ENCODE results near the gene DRGX. TPM values are rescaled to one million over a fixed set of nuclear protein-coding genes. Genes with fewer than 3 reads are reported as not detected.

DRGX gene
- total RNA-seq, 1 experiment from 2014 or later, result not detected

GRCh38 chr10:49383853-49384252 is 12.0 kb downstream of the DRGX start:
- H3K4me1 ChIP-seq (replicated peaks), result no peaks in the 10 kb centered on the region
- no peaks in the 10 kb centered on the region for H3K9me3 ChIP-seq (replicated peaks)
- no peaks in the 10 kb centered on the region for H3K36me3 ChIP-seq
- H3K4me3 ChIP-seq, result no peak overlapping the region
- no peak for DNase-seq (ENCODE audit: low read depth in 1 of 2, low spot score in 2 of 2)
- H3K27ac ChIP-seq, result no peak overlapping the region
- H3K27me3 ChIP-seq (replicated peaks), result no peaks in the 10 kb centered on the region; the same call in 1 of the 2 replicates

DNA sequence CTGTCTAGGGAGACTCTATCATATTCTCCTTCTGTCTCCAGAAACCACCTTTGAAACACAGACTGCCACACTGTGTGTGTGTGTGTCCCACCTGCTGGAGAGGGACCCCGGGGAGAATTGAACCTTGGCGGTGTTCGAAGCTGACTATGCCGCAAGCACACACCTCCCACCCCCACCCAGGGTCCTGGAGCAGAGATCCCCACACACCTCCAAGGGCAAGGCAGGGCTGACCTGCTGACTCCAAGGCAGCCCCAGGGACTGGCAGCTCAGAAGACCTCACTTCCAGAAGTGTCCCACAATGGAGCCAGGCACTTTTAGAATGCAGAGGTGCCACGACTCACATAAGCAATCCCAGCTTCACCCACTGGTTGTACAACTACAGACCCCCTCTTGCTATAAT is 13.1 kb downstream of the DRGX start:
- no peak overlapping the region for H3K27ac ChIP-seq
- DNase-seq (ENCODE audit: low read depth in 1 of 2, low spot score in 2 of 2), result peak in 1 of 2 experiments; percentile 28
- no peaks in the 10 kb centered on the region for H3K4me1 ChIP-seq (replicated peaks)
- no peaks in the 10 kb centered on the region; the same call in 1 of the 2 replicates for H3K27me3 ChIP-seq (replicated peaks)
- no peaks in the 10 kb centered on the region for H3K9me3 ChIP-seq (replicated peaks)
- H3K4me3 ChIP-seq, result no peak overlapping the region
- no peaks in the 10 kb centered on the region for H3K36me3 ChIP-seq

GRCh38 chr10:49382226-49382625 is 13.7 kb downstream of the DRGX start:
- Histone ChIP-seq H3K4me1 (replicated peaks) (no peaks in the 10 kb centered on the region), H3K9me3 (replicated peaks) (no peaks in the 10 kb centered on the region), H3K4me3 (no peak overlapping the region), H3K27me3 (replicated peaks) (no peaks in the 10 kb centered on the region; the same call in 1 of the 2 replicates), H3K27ac (no peak overlapping the region), H3K36me3 (no peaks in the 10 kb centered on the region)
- DNase-seq (ENCODE audit: low read depth in 1 of 2, low spot score in 2 of 2), result peak in 1 of 2 experiments; percentile 17

- no peaks in the 10 kb centered on the region for H3K4me1 ChIP-seq (replicated peaks)
- H3K27me3 ChIP-seq (replicated peaks), result no peaks in the 10 kb centered on the region; the same call in 1 of the 2 replicates
- no peak overlapping the region for H3K27ac ChIP-seq
- no peak overlapping the region for H3K4me3 ChIP-seq
- DNase-seq (ENCODE audit: low read depth in 1 of 2, low spot score in 2 of 2), result no peak
- H3K36me3 ChIP-seq, result no peaks in the 10 kb centered on the region
- H3K9me3 ChIP-seq (replicated peaks), result no peaks in the 10 kb centered on the region
These were observed 14.6 kb downstream of the DRGX start for GRCh38 chr10:49381111-49381900.

DNA sequence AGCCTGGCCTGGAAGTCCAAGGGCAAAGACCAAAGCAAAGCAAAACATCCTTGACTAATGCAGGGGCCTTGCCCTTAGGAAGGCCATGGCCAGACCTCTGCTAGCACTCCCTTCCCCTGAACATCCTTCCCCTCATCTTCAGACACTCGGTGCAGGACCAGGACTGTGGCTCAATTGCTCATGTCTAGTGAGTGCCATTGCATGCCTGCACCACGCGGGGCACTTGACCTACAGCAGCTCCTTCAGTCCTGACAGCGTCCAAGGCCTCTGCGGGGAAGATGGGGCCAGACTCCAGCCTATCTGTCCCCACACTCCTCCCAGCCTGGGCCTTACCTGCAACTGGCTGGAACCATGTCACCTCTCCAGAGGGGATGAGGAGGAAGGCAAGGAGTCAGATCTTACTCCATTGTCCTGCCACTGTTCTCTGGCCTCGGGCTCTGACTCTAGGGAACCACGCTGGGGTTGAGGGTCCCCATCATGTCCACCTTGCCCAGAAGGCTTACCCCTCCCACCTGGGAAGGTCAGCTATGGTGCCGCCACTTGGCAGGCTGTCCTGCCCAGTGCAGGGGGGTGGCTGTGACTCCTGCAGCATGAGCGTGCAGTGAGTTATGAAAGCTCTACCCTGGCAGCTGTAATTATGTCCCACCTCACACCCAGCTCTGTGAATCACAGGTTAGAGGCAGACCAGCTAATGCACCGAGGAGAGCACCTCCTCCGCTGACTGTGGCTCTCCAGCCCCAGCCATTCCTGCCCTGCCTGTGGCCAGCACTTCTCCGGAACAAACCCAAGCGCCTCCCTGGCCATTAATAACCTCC is 16.1 kb downstream of the DRGX start:
- Histone ChIP-seq H3K4me3 (no peak overlapping the region), H3K27ac (no peak overlapping the region), H3K4me1 (replicated peaks) (no peaks in the 10 kb centered on the region), H3K27me3 (replicated peaks) (no peaks in the 10 kb centered on the region; the same call in 1 of the 2 replicates), H3K9me3 (replicated peaks) (no peaks in the 10 kb centered on the region), H3K36me3 (no peaks in the 10 kb centered on the region)
- DNase-seq (ENCODE audit: low read depth in 1 of 2, low spot score in 2 of 2), result no peak

DNA sequence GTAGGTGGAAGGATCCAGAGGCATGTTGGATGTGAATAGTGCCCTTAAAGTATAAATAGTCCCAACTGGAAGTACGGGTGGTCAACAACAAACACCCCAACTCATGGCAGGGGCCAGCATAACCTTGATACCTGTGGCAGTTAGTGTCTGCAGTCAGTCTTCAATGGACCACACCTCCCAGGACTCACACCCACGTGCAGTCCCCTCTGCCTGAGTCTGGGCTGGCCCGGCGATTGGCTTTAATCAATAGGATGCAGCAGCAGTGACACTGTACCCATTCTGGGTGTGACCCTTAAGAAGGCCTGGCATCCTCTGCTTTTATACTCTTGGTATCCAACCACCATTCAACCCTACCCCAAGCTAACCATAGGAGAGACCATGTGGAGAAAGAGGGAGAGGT is 18.6 kb downstream of the DRGX start:
- Histone ChIP-seq H3K27ac (no peak overlapping the region), H3K4me1 (replicated peaks) (no peaks in the 10 kb centered on the region), H3K36me3 (no peaks in the 10 kb centered on the region), H3K4me3 (no peak overlapping the region), H3K9me3 (replicated peaks) (no peaks in the 10 kb centered on the region), H3K27me3 (replicated peaks) (peaks cover 6% of the 10 kb centered on the region; the same call in 1 of the 2 replicates)
- no peak for DNase-seq (ENCODE audit: low read depth in 1 of 2, low spot score in 2 of 2)

DNA sequence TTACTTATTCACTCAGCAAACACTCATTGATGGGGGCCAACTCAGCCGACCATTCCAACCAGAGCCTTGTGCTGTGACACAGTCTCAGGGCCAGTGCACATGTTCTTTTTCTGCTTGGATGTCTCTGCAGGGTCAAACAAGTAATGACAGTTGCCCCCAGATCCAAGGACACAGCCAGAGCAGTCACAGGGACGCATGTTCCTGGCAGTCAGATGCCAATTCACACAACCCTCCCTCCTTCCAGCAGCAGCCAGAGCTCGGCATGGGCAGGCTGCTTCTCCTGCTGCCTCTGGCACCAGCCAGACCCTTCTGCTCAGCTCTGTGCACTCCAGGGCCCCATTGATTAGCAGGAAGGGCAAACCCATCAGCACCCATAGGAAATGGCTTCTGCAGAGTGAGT is 20.3 kb downstream of the DRGX start:
- no peaks in the 10 kb centered on the region for H3K4me1 ChIP-seq (replicated peaks)
- H3K9me3 ChIP-seq (replicated peaks), result no peaks in the 10 kb centered on the region
- no peak for DNase-seq (ENCODE audit: low read depth in 1 of 2, low spot score in 2 of 2)
- H3K27me3 ChIP-seq (replicated peaks), result peaks cover 6% of the 10 kb centered on the region; the same call in 1 of the 2 replicates
- no peaks in the 10 kb centered on the region for H3K36me3 ChIP-seq
- H3K4me3 ChIP-seq, result no peak overlapping the region
- H3K27ac ChIP-seq, result no peak overlapping the region

GRCh38 chr10:49374740-49375139 is 21.1 kb downstream of the DRGX start:
- H3K9me3 ChIP-seq (replicated peaks), result no peaks in the 10 kb centered on the region
- DNase-seq (ENCODE audit: low read depth in 1 of 2, low spot score in 2 of 2), result no peak
- no peaks in the 10 kb centered on the region for H3K4me1 ChIP-seq (replicated peaks)
- no peak overlapping the region for H3K27ac ChIP-seq
- no peak overlapping the region for H3K4me3 ChIP-seq
- peaks cover 6% of the 10 kb centered on the region; the same call in 1 of the 2 replicates for H3K27me3 ChIP-seq (replicated peaks)
- no peaks in the 10 kb centered on the region for H3K36me3 ChIP-seq

DNA sequence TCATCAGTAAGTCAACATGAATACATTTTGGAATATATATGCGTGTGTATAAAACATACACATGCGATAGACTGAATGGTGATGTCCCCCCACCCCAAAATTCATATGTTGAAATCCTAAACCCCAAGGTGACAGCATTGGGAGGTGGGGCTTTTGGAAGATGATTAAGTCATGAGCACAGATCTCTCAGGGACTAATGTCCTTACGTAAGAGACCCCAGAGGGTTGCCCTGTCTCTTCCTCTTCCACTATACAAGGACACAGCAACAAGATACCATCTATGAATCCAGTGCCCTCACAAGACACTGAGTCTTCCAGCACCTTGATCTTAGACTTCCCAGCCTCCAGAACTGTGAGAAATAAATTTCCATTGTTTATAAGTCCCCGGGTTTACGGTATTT is 22.5 kb downstream of the DRGX start:
- H3K4me1 ChIP-seq (replicated peaks), result no peaks in the 10 kb centered on the region
- H3K27me3 ChIP-seq (replicated peaks), result peaks cover 6% of the 10 kb centered on the region; the same call in 1 of the 2 replicates
- no peaks in the 10 kb centered on the region for H3K36me3 ChIP-seq
- no peak for DNase-seq (ENCODE audit: low read depth in 1 of 2, low spot score in 2 of 2)
- no peak overlapping the region for H3K27ac ChIP-seq
- no peaks in the 10 kb centered on the region for H3K9me3 ChIP-seq (replicated peaks)
- no peak overlapping the region for H3K4me3 ChIP-seq

- Histone ChIP-seq H3K4me3 (no peak overlapping the region), H3K4me1 (replicated peaks) (no peaks in the 10 kb centered on the region), H3K27me3 (replicated peaks) (peaks cover 6% of the 10 kb centered on the region; the same call in 1 of the 2 replicates), H3K27ac (no peak overlapping the region), H3K9me3 (replicated peaks) (no peaks in the 10 kb centered on the region), H3K36me3 (no peaks in the 10 kb centered on the region)
- no peak for DNase-seq (ENCODE audit: low read depth in 1 of 2, low spot score in 2 of 2)
These were observed 23.9 kb downstream of the DRGX start for GRCh38 chr10:49371967-49372366.

DNA sequence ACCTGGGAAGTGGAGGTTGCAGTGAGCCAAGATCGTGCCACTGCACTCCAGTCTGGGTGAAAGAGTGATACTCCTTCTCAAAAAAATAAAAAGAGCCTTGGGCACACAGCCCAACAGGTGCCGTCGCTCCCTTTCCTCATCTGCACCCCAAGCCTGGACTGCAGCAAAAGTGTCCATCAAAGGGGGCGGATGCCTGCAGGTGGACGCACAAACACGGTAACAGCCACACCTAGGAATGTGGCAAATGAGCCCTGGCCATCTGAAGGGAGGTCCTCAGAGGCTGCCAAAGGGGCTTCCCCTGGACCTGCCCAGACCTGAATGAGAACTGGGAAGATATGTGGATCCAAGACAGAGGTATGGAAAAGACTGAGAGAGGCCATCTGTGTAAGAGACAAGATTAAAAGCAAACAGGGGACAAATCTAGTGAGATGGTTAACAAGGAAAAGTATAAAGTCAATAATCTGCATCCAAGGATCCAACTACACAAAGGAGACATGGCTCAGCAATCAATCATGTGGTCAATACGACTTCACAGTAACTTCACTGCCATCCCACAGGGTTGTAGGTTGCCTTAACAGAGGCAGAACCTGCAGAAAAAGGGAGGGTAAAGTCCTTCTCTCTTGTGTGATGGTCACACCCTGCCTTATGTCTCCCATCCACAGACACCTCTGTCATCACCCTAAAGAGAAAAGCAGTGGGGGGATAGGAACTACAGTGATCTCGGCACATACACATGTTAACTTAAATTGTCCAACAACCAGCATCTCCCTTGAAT is 25.4 kb downstream of the DRGX start:
- H3K9me3 ChIP-seq (replicated peaks), result no peaks in the 10 kb centered on the region
- no peaks in the 10 kb centered on the region for H3K4me1 ChIP-seq (replicated peaks)
- no peak overlapping the region for H3K27ac ChIP-seq
- H3K27me3 ChIP-seq (replicated peaks), result peaks cover 6% of the 10 kb centered on the region; the same call in 1 of the 2 replicates
- no peak overlapping the region for H3K4me3 ChIP-seq
- no peaks in the 10 kb centered on the region for H3K36me3 ChIP-seq
- DNase-seq (ENCODE audit: low read depth in 1 of 2, low spot score in 2 of 2), result peak in 1 of 2 experiments; percentile 1

GRCh38 chr10:49369216-49370162 is 26.4 kb downstream of the DRGX start:
- peak in 1 of 2 experiments; percentile 33 for DNase-seq (ENCODE audit: low read depth in 1 of 2, low spot score in 2 of 2)
- no peaks in the 10 kb centered on the region for H3K36me3 ChIP-seq
- H3K27me3 ChIP-seq (replicated peaks), result 0 out of 2 replicates have a peak, but pooled peaks cover 6% of the 10 kb centered on the region
- H3K27ac ChIP-seq, result no peak overlapping the region
- H3K4me3 ChIP-seq, result no peak overlapping the region
- no peaks in the 10 kb centered on the region for H3K9me3 ChIP-seq (replicated peaks)
- no peaks in the 10 kb centered on the region for H3K4me1 ChIP-seq (replicated peaks)

Measured in SJSA1 (cell line).